Measurements from ENCODE around the gene FAM222A.

Gene FAM222A

GRCh38 chr12:109730306-109731145 lies 16.9 kb downstream of the FAM222A start:
- FAIRE-seq (no peak), DNase-seq (ENCODE audit: insufficient read length, low spot score) (no peak)
- TF ChIP-seq CTCF (IDR thresholded peaks at IDR 0.05; ENCODE audit: insufficient read depth, missing control alignments): no peak

GRCh38 chr12:109731231-109731731 lies 17.7 kb downstream of the FAM222A start:
- no peak for DNase-seq (ENCODE audit: insufficient read length, low spot score)
- no peak for TF ChIP-seq CTCF (IDR thresholded peaks at IDR 0.05; ENCODE audit: insufficient read depth, missing control alignments)
- FAIRE-seq: no peak

DNA sequence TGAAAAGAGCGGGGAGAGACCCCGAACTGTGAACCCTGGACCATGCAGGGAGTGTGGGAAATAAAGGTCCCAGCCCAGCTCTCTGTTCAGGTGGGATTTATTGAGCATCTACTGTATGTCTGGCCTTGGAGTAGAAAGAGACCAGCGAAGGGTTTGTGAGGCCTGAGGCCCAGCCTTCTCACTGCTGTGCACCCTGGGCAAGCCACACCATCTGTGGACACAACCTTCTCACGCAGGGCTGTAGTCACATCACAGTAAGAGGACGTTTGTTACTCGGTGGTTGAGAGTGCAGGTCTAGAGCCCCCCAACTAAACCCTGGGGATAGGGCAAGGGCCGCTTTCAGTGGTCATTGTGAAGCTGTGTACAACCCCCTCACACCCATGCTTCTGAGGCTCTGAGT lies 18.2 kb downstream of the FAM222A start:
- no peak for TF ChIP-seq CTCF (IDR thresholded peaks at IDR 0.05; ENCODE audit: insufficient read depth, missing control alignments)
- no peak for DNase-seq (ENCODE audit: insufficient read length, low spot score)
- no peak for FAIRE-seq

GRCh38 chr12:109732321-109733305 lies 19.0 kb downstream of the FAM222A start:
- no peak for TF ChIP-seq CTCF (IDR thresholded peaks at IDR 0.05; ENCODE audit: insufficient read depth, missing control alignments)
- FAIRE-seq: no peak
- DNase-seq (ENCODE audit: insufficient read length, low spot score): no peak

- FAIRE-seq: no peak
- no peak for TF ChIP-seq CTCF (IDR thresholded peaks at IDR 0.05; ENCODE audit: insufficient read depth, missing control alignments)
- no peak for DNase-seq (ENCODE audit: insufficient read length, low spot score)
Observed at GRCh38 chr12:109734219-109735000, 20.8 kb downstream of the FAM222A start.

DNA sequence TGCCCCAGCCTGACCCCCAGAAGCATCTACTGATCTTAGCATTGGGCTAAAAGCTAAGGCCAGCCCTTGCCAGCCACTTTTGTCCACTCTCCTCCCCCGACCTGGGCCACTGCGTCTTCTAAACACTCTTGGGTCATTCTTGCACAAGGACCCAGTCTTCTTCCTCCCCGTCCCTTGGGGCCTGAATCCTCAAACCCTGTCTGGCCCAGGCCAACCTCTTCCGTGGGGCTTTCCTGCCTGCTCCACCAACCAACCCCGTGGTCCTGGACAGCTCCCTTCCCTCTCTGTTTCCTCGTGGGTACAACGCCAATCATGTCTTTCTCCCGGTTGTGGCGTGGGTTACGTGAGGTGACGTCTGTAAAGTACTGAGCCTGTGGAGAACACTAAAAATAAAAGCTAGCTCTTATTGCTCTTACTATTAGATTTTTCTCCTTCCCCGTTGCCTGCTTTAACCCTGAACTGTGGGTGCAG lies 21.5 kb downstream of the FAM222A start:
- DNase-seq (ENCODE audit: insufficient read length, low spot score) (no peak), FAIRE-seq (no peak)
- no peak for TF ChIP-seq CTCF (IDR thresholded peaks at IDR 0.05; ENCODE audit: insufficient read depth, missing control alignments)
